Fibroblast of skin of right biceps (primary cell): ENCODE data around the gene NAA38.

Source experiments
- DNase-seq: peaks from one replicate; pipeline ENCODE4 v3.0.0-alpha.2; 2013

The NAA38 gene

GRCh38 chr17:7818746-7819645 lies 38.4 kb downstream of the NAA38 start:
- DNase-seq: no peak

GRCh38 chr17:7818026-7818425 lies 39.3 kb downstream of the NAA38 start:
- DNase-seq: no peak

- no peak for DNase-seq
Observed at GRCh38 chr17:7817643-7817964, 39.8 kb downstream of the NAA38 start.

GRCh38 chr17:7816926-7817642 lies 40.3 kb downstream of the NAA38 start:
- DNase-seq: no peak

GRCh38 chr17:7814969-7815368 lies 42.4 kb downstream of the NAA38 start:
- DNase-seq: no peak

- DNase-seq: no peak
Observed at GRCh38 chr17:7811251-7811650, 46.1 kb downstream of the NAA38 start.

- DNase-seq: peak; percentile 53
Observed at GRCh38 chr17:7809791-7810343, 47.5 kb downstream of the NAA38 start.

- no peak for DNase-seq
Observed at GRCh38 chr17:7809086-7809790, 48.1 kb downstream of the NAA38 start.

- no peak for DNase-seq
Observed at GRCh38 chr17:7807206-7807605, 50.2 kb downstream of the NAA38 start.
